ES-I3 (cell line): Measurements from ENCODE around the gene IFT27.

Experiments used
- H3K36me3 ChIP-seq: 2 replicates; pipeline ENCODE4 v1.6.1; 2013; ENCODE audit warnings: mild to moderate bottlenecking, low read length, control low read depth, moderate library complexity; ENCODE audit not compliant: insufficient read depth
- H3K4me1 ChIP-seq: 2 replicates; pipeline ENCODE4 v1.6.1; 2013; ENCODE audit warnings: mild to moderate bottlenecking, control low read depth, low read length; ENCODE audit not compliant: insufficient read depth
- H3K9ac ChIP-seq: 2 replicates; pipeline ENCODE4 v1.6.1; 2013; ENCODE audit warnings: low read depth, mild to moderate bottlenecking, low read length, moderate library complexity
- H3K9me3 ChIP-seq: 2 replicates; pipeline ENCODE4 v1.6.1; 2013; ENCODE audit warnings: mild to moderate bottlenecking, low read length, moderate library complexity; ENCODE audit not compliant: control insufficient read depth, insufficient read depth

The IFT27 gene

GRCh38 chr22:36808721-36809344 is 32.9 kb upstream of the IFT27 start:
- no peak overlapping the region for H3K9ac ChIP-seq
- no peaks in the 10 kb centered on the region for H3K36me3 ChIP-seq
- H3K4me1 ChIP-seq, result peaks cover 15% of the 10 kb centered on the region
- H3K9me3 ChIP-seq, result no peaks in the 10 kb centered on the region

- H3K9ac ChIP-seq, result no peak overlapping the region
- peaks cover 15% of the 10 kb centered on the region for H3K4me1 ChIP-seq
- no peaks in the 10 kb centered on the region for H3K36me3 ChIP-seq
- H3K9me3 ChIP-seq, result no peaks in the 10 kb centered on the region
These were observed 31.7 kb upstream of the IFT27 start for GRCh38 chr22:36807627-36808026.

GRCh38 chr22:36806835-36807234 is 30.9 kb upstream of the IFT27 start:
- H3K9ac ChIP-seq, result no peak overlapping the region
- H3K9me3 ChIP-seq, result no peaks in the 10 kb centered on the region
- peaks cover 15% of the 10 kb centered on the region for H3K4me1 ChIP-seq
- H3K36me3 ChIP-seq, result no peaks in the 10 kb centered on the region

GRCh38 chr22:36803358-36803757 is 27.4 kb upstream of the IFT27 start:
- H3K4me1 ChIP-seq, result peaks cover 19% of the 10 kb centered on the region

GRCh38 chr22:36798674-36799066 is 22.8 kb upstream of the IFT27 start:
- H3K9me3 ChIP-seq, result no peaks in the 10 kb centered on the region
- H3K4me1 ChIP-seq, result peaks cover 24% of the 10 kb centered on the region
- H3K36me3 ChIP-seq, result no peaks in the 10 kb centered on the region
- no peak overlapping the region for H3K9ac ChIP-seq

More at GRCh38 chr22:36803358-36803757, 27.4 kb upstream of the IFT27 start:
- Histone ChIP-seq H3K36me3 (no peaks in the 10 kb centered on the region), H3K9ac (no peak overlapping the region), H3K9me3 (no peaks in the 10 kb centered on the region)

- no peaks in the 10 kb centered on the region for H3K36me3 ChIP-seq
- H3K9ac ChIP-seq, result no peak overlapping the region
- H3K9me3 ChIP-seq, result no peaks in the 10 kb centered on the region
- peaks cover 24% of the 10 kb centered on the region for H3K4me1 ChIP-seq
These were observed 22.2 kb upstream of the IFT27 start for GRCh38 chr22:36797911-36798673.

GRCh38 chr22:36797374-36797773 is 21.5 kb upstream of the IFT27 start:
- no peak overlapping the region for H3K9ac ChIP-seq
- H3K36me3 ChIP-seq, result no peaks in the 10 kb centered on the region
- no peaks in the 10 kb centered on the region for H3K9me3 ChIP-seq
- peaks cover 24% of the 10 kb centered on the region for H3K4me1 ChIP-seq

GRCh38 chr22:36796552-36797175 is 20.7 kb upstream of the IFT27 start:
- Histone ChIP-seq H3K9ac (no peak overlapping the region), H3K36me3 (no peaks in the 10 kb centered on the region), H3K9me3 (no peaks in the 10 kb centered on the region), H3K4me1 (peaks cover 24% of the 10 kb centered on the region)

- H3K36me3 ChIP-seq, result no peaks in the 10 kb centered on the region
- no peaks in the 10 kb centered on the region for H3K9me3 ChIP-seq
- H3K9ac ChIP-seq, result no peak overlapping the region
- H3K4me1 ChIP-seq, result peaks cover 24% of the 10 kb centered on the region
These were observed 19.7 kb upstream of the IFT27 start for GRCh38 chr22:36795633-36796032.

- no peaks in the 10 kb centered on the region for H3K9me3 ChIP-seq
- no peaks in the 10 kb centered on the region for H3K36me3 ChIP-seq
- no peak overlapping the region for H3K9ac ChIP-seq
- H3K4me1 ChIP-seq, result no peaks in the 10 kb centered on the region
These were observed 14.7 kb upstream of the IFT27 start for GRCh38 chr22:36790648-36791047.

GRCh38 chr22:36787204-36787988 is 11.5 kb upstream of the IFT27 start:
- Histone ChIP-seq H3K9ac (no peak overlapping the region), H3K9me3 (no peaks in the 10 kb centered on the region), H3K4me1 (no peaks in the 10 kb centered on the region)

GRCh38 chr22:36783743-36784142 is 7.8 kb upstream of the IFT27 start:
- Histone ChIP-seq H3K9ac (no peak overlapping the region), H3K9me3 (no peaks in the 10 kb centered on the region), H3K4me1 (no peaks in the 10 kb centered on the region)

More at GRCh38 chr22:36787204-36787988, 11.5 kb upstream of the IFT27 start:
- no peaks in the 10 kb centered on the region for H3K36me3 ChIP-seq

GRCh38 chr22:36781656-36782627 is 6.0 kb upstream of the IFT27 start:
- peak overlapping the region; percentile 0; the same call in 1 of the 2 replicates for H3K9ac ChIP-seq
- H3K4me1 ChIP-seq, result no peaks in the 10 kb centered on the region
- peaks cover 6% of the 10 kb centered on the region; the same call in 1 of the 2 replicates for H3K9me3 ChIP-seq
- no peaks in the 10 kb centered on the region for H3K36me3 ChIP-seq

More at GRCh38 chr22:36783743-36784142, 7.8 kb upstream of the IFT27 start:
- no peaks in the 10 kb centered on the region for H3K36me3 ChIP-seq
